ENCODE results near the gene STK11. TPM values are rescaled to one million over a fixed set of nuclear protein-coding genes. Genes with fewer than 3 reads are reported as not detected.

Gene STK11
- total and polyA plus RNA-seq, 2 experiments from 2014 or later: 19.4 to 96.5 TPM

DNA sequence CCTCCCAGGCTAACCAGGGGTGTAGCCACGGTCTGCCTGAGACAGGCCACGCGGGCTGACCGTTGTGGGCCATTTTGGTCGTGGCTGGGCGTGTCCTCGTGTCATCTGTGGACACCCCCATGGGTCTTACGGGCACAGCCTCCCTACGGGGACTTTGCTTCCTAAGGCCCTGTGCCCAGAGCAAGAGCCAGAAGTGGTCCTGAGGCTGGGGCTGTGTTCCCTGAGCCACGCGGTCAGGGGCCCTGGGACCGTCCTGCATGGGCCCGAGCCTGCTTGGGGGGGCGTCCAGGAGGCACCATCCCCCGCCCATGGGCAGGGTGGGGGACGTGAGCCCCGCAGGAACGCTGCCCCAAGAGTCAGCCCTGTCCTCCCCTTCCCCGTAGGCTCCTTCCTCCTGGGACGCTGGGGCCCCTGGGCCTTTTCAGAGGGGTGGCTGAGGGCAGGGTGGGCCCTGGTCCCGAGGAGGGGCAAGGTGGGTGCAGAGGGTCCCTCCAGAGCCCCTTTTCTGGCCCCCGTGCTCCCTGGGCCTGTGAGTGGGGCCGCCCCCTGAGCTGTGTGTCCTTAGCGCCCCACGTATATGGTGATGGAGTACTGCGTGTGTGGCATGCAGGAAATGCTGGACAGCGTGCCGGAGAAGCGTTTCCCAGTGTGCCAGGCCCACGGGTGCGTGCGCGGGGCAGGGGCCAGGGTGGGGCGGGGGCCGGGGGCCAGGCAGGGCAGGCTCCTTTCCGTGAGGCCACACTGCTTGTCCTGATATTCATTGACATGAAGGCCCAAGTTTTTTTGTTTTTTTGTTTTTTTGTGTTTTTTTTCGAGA is 13.4 kb downstream of the STK11 start (continued):
- no peak for TF ChIP-seq REST (IDR thresholded peaks at IDR 0.05; ENCODE audit: unreplicated experiment)
- TF ChIP-seq CREB1 (CRISPR knock-in tag; IDR thresholded peaks at IDR 0.05; ENCODE audit: low read depth): no peak
- no peak for TF ChIP-seq EZH2phosphoT487 (IDR thresholded peaks at IDR 0.05; ENCODE audit: unreplicated experiment)
- TF ChIP-seq, protein P1, sequence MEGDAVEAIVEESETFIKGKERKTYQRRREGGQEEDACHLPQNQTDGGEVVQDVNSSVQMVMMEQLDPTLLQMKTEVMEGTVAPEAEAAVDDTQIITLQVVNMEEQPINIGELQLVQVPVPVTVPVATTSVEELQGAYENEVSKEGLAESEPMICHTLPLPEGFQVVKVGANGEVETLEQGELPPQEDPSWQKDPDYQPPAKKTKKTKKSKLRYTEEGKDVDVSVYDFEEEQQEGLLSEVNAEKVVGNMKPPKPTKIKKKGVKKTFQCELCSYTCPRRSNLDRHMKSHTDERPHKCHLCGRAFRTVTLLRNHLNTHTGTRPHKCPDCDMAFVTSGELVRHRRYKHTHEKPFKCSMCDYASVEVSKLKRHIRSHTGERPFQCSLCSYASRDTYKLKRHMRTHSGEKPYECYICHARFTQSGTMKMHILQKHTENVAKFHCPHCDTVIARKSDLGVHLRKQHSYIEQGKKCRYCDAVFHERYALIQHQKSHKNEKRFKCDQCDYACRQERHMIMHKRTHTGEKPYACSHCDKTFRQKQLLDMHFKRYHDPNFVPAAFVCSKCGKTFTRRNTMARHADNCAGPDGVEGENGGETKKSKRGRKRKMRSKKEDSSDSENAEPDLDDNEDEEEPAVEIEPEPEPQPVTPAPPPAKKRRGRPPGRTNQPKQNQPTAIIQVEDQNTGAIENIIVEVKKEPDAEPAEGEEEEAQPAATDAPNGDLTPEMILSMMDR (conservative IDR thresholded peaks at IDR 0.05; ENCODE audit: low read depth in 2 of 2): no peak
- TF ChIP-seq, protein P2, sequence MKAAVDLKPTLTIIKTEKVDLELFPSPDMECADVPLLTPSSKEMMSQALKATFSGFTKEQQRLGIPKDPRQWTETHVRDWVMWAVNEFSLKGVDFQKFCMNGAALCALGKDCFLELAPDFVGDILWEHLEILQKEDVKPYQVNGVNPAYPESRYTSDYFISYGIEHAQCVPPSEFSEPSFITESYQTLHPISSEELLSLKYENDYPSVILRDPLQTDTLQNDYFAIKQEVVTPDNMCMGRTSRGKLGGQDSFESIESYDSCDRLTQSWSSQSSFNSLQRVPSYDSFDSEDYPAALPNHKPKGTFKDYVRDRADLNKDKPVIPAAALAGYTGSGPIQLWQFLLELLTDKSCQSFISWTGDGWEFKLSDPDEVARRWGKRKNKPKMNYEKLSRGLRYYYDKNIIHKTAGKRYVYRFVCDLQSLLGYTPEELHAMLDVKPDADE (IDR thresholded peaks at IDR 0.05): no peak

GRCh38 chr19:1219786-1220476 is 14.4 kb downstream of the STK11 start:
- Histone ChIP-seq H3F3A (replicated peaks; ENCODE audit: low read depth) (peaks cover 24% of the 10 kb centered on the region), H3K36me3 (ENCODE audit: insufficient read depth) (no peaks in the 10 kb centered on the region), H3K9me2 (ENCODE audit: insufficient read depth) (no peaks in the 10 kb centered on the region), H3K4me2 (no peak overlapping the region), H3K27me3 (ENCODE audit: insufficient read depth) (no peaks in the 10 kb centered on the region), H3K4me3 (no peak overlapping the region), H3K27ac (ENCODE audit: low read depth) (no peak overlapping the region), H3K79me2 (replicated peaks; ENCODE audit: insufficient read depth) (peaks cover 48% of the 10 kb centered on the region), H2AFZ (no peak overlapping the region), H4K20me1 (replicated peaks; ENCODE audit: insufficient read depth) (peaks cover 21% of the 10 kb centered on the region; the same call in 1 of the 2 replicates), H3K4me1 (ENCODE audit: insufficient read depth) (peaks cover 11% of the 10 kb centered on the region; the same call in 1 of the 2 replicates)
- H3K27ac Mint-ChIP-seq: no peak overlapping the region
- H3K36me3 Mint-ChIP-seq (ENCODE audit: low read depth): peaks cover 2% of the 10 kb centered on the region; the same call in 1 of the 3 replicates
- H3K27me3 Mint-ChIP-seq (ENCODE audit: insufficient read depth, low read depth, poor library complexity): peaks cover 13% of the 10 kb centered on the region
- H3K9me3 Mint-ChIP-seq: no peaks in the 10 kb centered on the region
- H3K4me3 Mint-ChIP-seq: no peak overlapping the region
- no peak for DNase-seq (ENCODE audit: low spot score)
- peaks cover 14% of the 10 kb centered on the region for H3K4me1 Mint-ChIP-seq
- ATAC-seq: no peak
- TF ChIP-seq REST (IDR thresholded peaks at IDR 0.05; ENCODE audit: unreplicated experiment) (no peak), NANOG (IDR thresholded peaks at IDR 0.05; ENCODE audit: borderline replicate concordance) (no peak), ZNF114 (CRISPR knock-in tag; IDR thresholded peaks at IDR 0.05) (no peak), POLR2AphosphoS5 (IDR thresholded peaks at IDR 0.05; ENCODE audit: low read depth) (no peak), CREB1 (CRISPR knock-in tag; IDR thresholded peaks at IDR 0.05; ENCODE audit: low read depth) (no peak), EZH2 (IDR thresholded peaks at IDR 0.05; ENCODE audit: low read depth, unreplicated experiment) (no peak)
- TF ChIP-seq, protein P2 (IDR thresholded peaks at IDR 0.05): no peak
- TF ChIP-seq, protein P1 (conservative IDR thresholded peaks at IDR 0.05; ENCODE audit: low read depth in 2 of 2): no peak

All from GM23338 (cell line).